ENCODE results near the gene GDF10.

Gene GDF10

GRCh38 chr10:47330366-47330765 lies 30.4 kb downstream of the GDF10 start:
- Histone ChIP-seq H2AK5ac (ENCODE audit: low read depth, low read length) (no peak overlapping the region), H3K27ac (replicated peaks; ENCODE audit: low read length) (no peak overlapping the region), H3K9ac (ENCODE audit: low read depth, low read length, poor library complexity) (no peak overlapping the region), H3K27me3 (ENCODE audit: control insufficient read depth in 3 of 3, insufficient read depth in 3 of 3, low read depth in 1 of 3, low read length in 3 of 3) (peaks cover 0 to 3% (median 0%) of the 10 kb centered on the region in 3 experiments), H3K4me1 (ENCODE audit: control insufficient read depth in 2 of 2, insufficient read depth in 1 of 2, low read depth in 1 of 2, low read length in 2 of 2) (no peaks in the 10 kb centered on the region), H3K4me3 (ENCODE audit: low read length in 2 of 2) (no peak overlapping the region), H4K8ac (ENCODE audit: low read depth, low read length) (no peak overlapping the region), H3K9me3 (replicated peaks in 1 of 2; ENCODE audit: control insufficient read depth in 2 of 2, insufficient read depth in 1 of 2, low read depth in 1 of 2, low read length in 2 of 2) (peaks cover 0 to 2% of the 10 kb centered on the region in 2 donors), H3K18ac (ENCODE audit: low read length) (no peak overlapping the region), H3K23ac (ENCODE audit: low read depth, low read length, poor library complexity) (no peak overlapping the region), H3K4ac (ENCODE audit: low read length) (no peak overlapping the region), H2BK12ac (ENCODE audit: low read length) (no peak overlapping the region), H4K91ac (ENCODE audit: low read depth, low read length, poor library complexity) (no peak overlapping the region), H2BK15ac (ENCODE audit: low read length) (no peak overlapping the region), H2BK120ac (ENCODE audit: low read depth, low read length) (no peak overlapping the region), H2BK5ac (ENCODE audit: low read length) (no peak overlapping the region), H3K4me2 (ENCODE audit: insufficient read depth, low read length, poor library complexity, severe bottlenecking) (no peak overlapping the region), H2AFZ (ENCODE audit: low read length) (no peak overlapping the region), H3K14ac (ENCODE audit: low read length) (no peak overlapping the region), H3K36me3 (replicated peaks in 1 of 2; ENCODE audit: control insufficient read depth in 2 of 2, insufficient read depth in 2 of 2, low read length in 2 of 2) (no peaks in the 10 kb centered on the region), H3K79me1 (ENCODE audit: low read depth, low read length) (no peaks in the 10 kb centered on the region)
- DNase-seq (ENCODE audit: low spot score): no peak
- WGBS, 2 donors (ENCODE audit: extremely low coverage in 2 of 2, insufficient read length in 2 of 2, insufficient replicate concordance in 1 of 2): no CpG with 5 or more reads among the region's 3 CpGs

- Histone ChIP-seq H3K4ac (ENCODE audit: low read length) (no peak overlapping the region), H2AK5ac (ENCODE audit: low read depth, low read length) (no peak overlapping the region), H3K27me3 (ENCODE audit: control insufficient read depth in 3 of 3, insufficient read depth in 3 of 3, low read depth in 1 of 3, low read length in 3 of 3) (peaks cover 0 to 3% (median 0%) of the 10 kb centered on the region in 3 experiments), H3K23ac (ENCODE audit: low read depth, low read length, poor library complexity) (no peak overlapping the region), H4K8ac (ENCODE audit: low read depth, low read length) (no peak overlapping the region), H2BK15ac (ENCODE audit: low read length) (no peak overlapping the region), H3K4me2 (ENCODE audit: insufficient read depth, low read length, poor library complexity, severe bottlenecking) (no peak overlapping the region), H3K79me1 (ENCODE audit: low read depth, low read length) (no peaks in the 10 kb centered on the region), H3K9me3 (replicated peaks in 1 of 2; ENCODE audit: control insufficient read depth in 2 of 2, insufficient read depth in 1 of 2, low read depth in 1 of 2, low read length in 2 of 2) (peaks cover 0 to 2% of the 10 kb centered on the region in 2 donors), H3K4me1 (ENCODE audit: control insufficient read depth in 2 of 2, insufficient read depth in 1 of 2, low read depth in 1 of 2, low read length in 2 of 2) (no peaks in the 10 kb centered on the region), H2AFZ (ENCODE audit: low read length) (no peak overlapping the region), H2BK5ac (ENCODE audit: low read length) (no peak overlapping the region), H3K27ac (replicated peaks; ENCODE audit: low read length) (no peak overlapping the region), H4K91ac (ENCODE audit: low read depth, low read length, poor library complexity) (no peak overlapping the region), H3K18ac (ENCODE audit: low read length) (no peak overlapping the region), H2BK120ac (ENCODE audit: low read depth, low read length) (no peak overlapping the region), H3K36me3 (replicated peaks in 1 of 2; ENCODE audit: control insufficient read depth in 2 of 2, insufficient read depth in 2 of 2, low read length in 2 of 2) (no peaks in the 10 kb centered on the region), H3K9ac (ENCODE audit: low read depth, low read length, poor library complexity) (no peak overlapping the region), H2BK12ac (ENCODE audit: low read length) (no peak overlapping the region), H3K14ac (ENCODE audit: low read length) (no peak overlapping the region), H3K4me3 (ENCODE audit: low read length in 2 of 2) (no peak overlapping the region)
- DNase-seq (ENCODE audit: low spot score): no peak
- no CpG with 5 or more reads among the region's 3 CpGs for WGBS, 2 donors (ENCODE audit: extremely low coverage in 2 of 2, insufficient read length in 2 of 2, insufficient replicate concordance in 1 of 2)
Measured at GRCh38 chr10:47330804-47331203, 30.8 kb downstream of the GDF10 start.

GRCh38 chr10:47331491-47331890 lies 31.5 kb downstream of the GDF10 start:
- no peak overlapping the region for H3K4me3 ChIP-seq (ENCODE audit: low read length in 2 of 2)
- no peaks in the 10 kb centered on the region for H3K79me1 ChIP-seq (ENCODE audit: low read depth, low read length)
- H3K36me3 ChIP-seq (replicated peaks in 1 of 2; ENCODE audit: control insufficient read depth in 2 of 2, insufficient read depth in 2 of 2, low read length in 2 of 2): no peaks in the 10 kb centered on the region
- H2AFZ ChIP-seq (ENCODE audit: low read length): no peak overlapping the region
- no peak for DNase-seq (ENCODE audit: low spot score)
- H3K4me1 ChIP-seq (ENCODE audit: control insufficient read depth in 2 of 2, insufficient read depth in 1 of 2, low read depth in 1 of 2, low read length in 2 of 2): peaks cover 0 to 2% of the 10 kb centered on the region in 2 donors
- no peak overlapping the region for H2BK5ac ChIP-seq (ENCODE audit: low read length)
- H2BK12ac ChIP-seq (ENCODE audit: low read length): no peak overlapping the region
- no peak overlapping the region for H2BK120ac ChIP-seq (ENCODE audit: low read depth, low read length)
- no peak overlapping the region for H4K8ac ChIP-seq (ENCODE audit: low read depth, low read length)
- no peak overlapping the region for H3K23ac ChIP-seq (ENCODE audit: low read depth, low read length, poor library complexity)
- no peak overlapping the region for H4K91ac ChIP-seq (ENCODE audit: low read depth, low read length, poor library complexity)
- no peak overlapping the region for H3K18ac ChIP-seq (ENCODE audit: low read length)
- no peak overlapping the region for H3K9ac ChIP-seq (ENCODE audit: low read depth, low read length, poor library complexity)
- WGBS, 2 donors (ENCODE audit: extremely low coverage in 2 of 2, insufficient read length in 2 of 2, insufficient replicate concordance in 1 of 2): no CpG with 5 or more reads among the region's 9 CpGs
- no peak overlapping the region for H3K4ac ChIP-seq (ENCODE audit: low read length)
- no peak overlapping the region for H3K4me2 ChIP-seq (ENCODE audit: insufficient read depth, low read length, poor library complexity, severe bottlenecking)
- no peak overlapping the region for H2BK15ac ChIP-seq (ENCODE audit: low read length)
- no peak overlapping the region for H3K14ac ChIP-seq (ENCODE audit: low read length)
- H3K27ac ChIP-seq (replicated peaks; ENCODE audit: low read length): no peak overlapping the region
- peaks cover 0 to 3% (median 0%) of the 10 kb centered on the region in 3 experiments for H3K27me3 ChIP-seq (ENCODE audit: control insufficient read depth in 3 of 3, insufficient read depth in 3 of 3, low read depth in 1 of 3, low read length in 3 of 3)
- H3K9me3 ChIP-seq (replicated peaks in 1 of 2; ENCODE audit: control insufficient read depth in 2 of 2, insufficient read depth in 1 of 2, low read depth in 1 of 2, low read length in 2 of 2): peaks cover 0 to 2% of the 10 kb centered on the region in 2 donors
- H2AK5ac ChIP-seq (ENCODE audit: low read depth, low read length): no peak overlapping the region

- Histone ChIP-seq H3K27me3 (ENCODE audit: control insufficient read depth in 3 of 3, insufficient read depth in 3 of 3, low read depth in 1 of 3, low read length in 3 of 3) (peaks cover 0 to 3% (median 0%) of the 10 kb centered on the region in 3 experiments), H2BK120ac (ENCODE audit: low read depth, low read length) (no peak overlapping the region), H4K8ac (ENCODE audit: low read depth, low read length) (no peak overlapping the region), H3K4me3 (ENCODE audit: low read length in 2 of 2) (no peak overlapping the region), H2BK5ac (ENCODE audit: low read length) (no peak overlapping the region), H2BK15ac (ENCODE audit: low read length) (no peak overlapping the region), H2AFZ (ENCODE audit: low read length) (no peak overlapping the region), H3K9me3 (replicated peaks in 1 of 2; ENCODE audit: control insufficient read depth in 2 of 2, insufficient read depth in 1 of 2, low read depth in 1 of 2, low read length in 2 of 2) (peaks cover 0 to 2% of the 10 kb centered on the region in 2 donors), H2BK12ac (ENCODE audit: low read length) (no peak overlapping the region), H4K91ac (ENCODE audit: low read depth, low read length, poor library complexity) (no peak overlapping the region), H3K4me2 (ENCODE audit: insufficient read depth, low read length, poor library complexity, severe bottlenecking) (no peak overlapping the region), H2AK5ac (ENCODE audit: low read depth, low read length) (no peak overlapping the region), H3K23ac (ENCODE audit: low read depth, low read length, poor library complexity) (no peak overlapping the region), H3K36me3 (replicated peaks in 1 of 2; ENCODE audit: control insufficient read depth in 2 of 2, insufficient read depth in 2 of 2, low read length in 2 of 2) (no peaks in the 10 kb centered on the region), H3K14ac (ENCODE audit: low read length) (no peak overlapping the region), H3K4ac (ENCODE audit: low read length) (no peak overlapping the region), H3K27ac (replicated peaks; ENCODE audit: low read length) (no peak overlapping the region), H3K18ac (ENCODE audit: low read length) (no peak overlapping the region), H3K79me1 (ENCODE audit: low read depth, low read length) (no peaks in the 10 kb centered on the region), H3K9ac (ENCODE audit: low read depth, low read length, poor library complexity) (no peak overlapping the region), H3K4me1 (ENCODE audit: control insufficient read depth in 2 of 2, insufficient read depth in 1 of 2, low read depth in 1 of 2, low read length in 2 of 2) (peaks cover 0 to 3% of the 10 kb centered on the region in 2 donors)
- WGBS, 2 donors (ENCODE audit: extremely low coverage in 2 of 2, insufficient read length in 2 of 2, insufficient replicate concordance in 1 of 2): no CpG with 5 or more reads among the region's 7 CpGs
- DNase-seq (ENCODE audit: low spot score): no peak
Measured at GRCh38 chr10:47331954-47332353, 32.0 kb downstream of the GDF10 start.

Data from neuronal stem cell (in vitro differentiated cells).